Measurements from ENCODE around the gene NAA20. TPM values are rescaled to one million over a fixed set of nuclear protein-coding genes. Genes with fewer than 3 reads are reported as not detected.

The NAA20 gene
- total RNA-seq, 1 donor from 2014 or later: 36.3 TPM

DNA sequence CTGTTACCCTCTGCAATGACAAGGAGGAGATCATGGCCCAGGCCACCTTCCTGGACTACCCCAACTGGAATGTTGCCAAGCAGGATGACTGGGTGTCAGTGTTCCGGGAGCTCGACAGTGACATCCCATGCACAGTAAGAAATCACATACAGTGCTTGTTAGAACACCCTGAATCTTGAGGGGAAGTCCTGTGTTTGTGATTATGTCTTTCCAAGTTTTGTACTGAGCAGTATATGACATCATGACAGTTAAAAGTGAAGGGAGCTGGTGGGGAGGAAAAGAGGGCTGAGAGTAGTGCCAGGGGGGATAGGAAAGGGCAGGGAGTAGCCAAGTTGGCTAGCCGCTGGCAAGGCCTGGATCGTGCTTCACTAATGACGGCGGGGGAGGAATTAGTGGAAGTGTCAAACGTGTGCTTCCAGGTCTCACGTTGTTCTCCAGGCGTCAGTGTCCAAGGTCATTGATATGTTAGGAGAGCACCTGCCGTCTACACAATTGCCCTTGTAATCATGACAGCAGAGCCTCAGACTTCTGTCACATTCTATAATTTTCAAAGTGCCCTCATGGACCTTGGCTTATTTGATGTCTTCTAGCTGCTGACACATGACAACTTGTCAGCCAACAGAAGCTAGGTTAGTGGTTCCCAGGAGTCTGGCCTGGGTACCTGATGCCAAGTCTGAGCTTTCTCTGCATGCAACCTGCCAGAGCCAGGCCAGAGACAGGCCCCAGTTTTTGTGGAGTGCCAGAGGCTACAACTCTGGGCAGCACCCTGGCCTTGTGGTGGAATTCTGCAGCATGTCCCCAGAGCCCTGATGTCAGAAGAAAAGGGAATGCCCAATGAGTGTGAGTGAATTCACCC is 53.9 kb downstream of the NAA20 start:
- Mint-ChIP-seq H3K27me3 (ENCODE audit: unreplicated experiment) (no peaks in the 10 kb centered on the region), H3K36me3 (ENCODE audit: low read depth, unreplicated experiment) (no peaks in the 10 kb centered on the region), H3K4me1 (ENCODE audit: unreplicated experiment) (no peaks in the 10 kb centered on the region), H3K4me3 (ENCODE audit: unreplicated experiment) (no peak overlapping the region), H3K27ac (ENCODE audit: unreplicated experiment) (no peak overlapping the region), H3K9me3 (ENCODE audit: unreplicated experiment) (no peaks in the 10 kb centered on the region)
- DNase-seq (ENCODE audit: low spot score): no peak
- TF ChIP-seq CTCF (IDR thresholded peaks at IDR 0.05; ENCODE audit: unreplicated experiment): no peak

- Mint-ChIP-seq H3K4me1 (ENCODE audit: unreplicated experiment) (no peaks in the 10 kb centered on the region), H3K9me3 (ENCODE audit: unreplicated experiment) (no peaks in the 10 kb centered on the region), H3K27ac (ENCODE audit: unreplicated experiment) (no peak overlapping the region), H3K36me3 (ENCODE audit: low read depth, unreplicated experiment) (no peaks in the 10 kb centered on the region), H3K27me3 (ENCODE audit: unreplicated experiment) (no peaks in the 10 kb centered on the region), H3K4me3 (ENCODE audit: unreplicated experiment) (no peak overlapping the region)
- DNase-seq (ENCODE audit: low spot score): no peak
- no peak for TF ChIP-seq CTCF (IDR thresholded peaks at IDR 0.05; ENCODE audit: unreplicated experiment)
Observed at GRCh38 chr20:20073801-20074371, 56.7 kb downstream of the NAA20 start.

GRCh38 chr20:20075032-20075431 is 57.9 kb downstream of the NAA20 start:
- TF ChIP-seq CTCF (IDR thresholded peaks at IDR 0.05; ENCODE audit: unreplicated experiment): no peak
- no peaks in the 10 kb centered on the region for H3K9me3 Mint-ChIP-seq (ENCODE audit: unreplicated experiment)
- H3K4me3 Mint-ChIP-seq (ENCODE audit: unreplicated experiment): no peak overlapping the region
- H3K27ac Mint-ChIP-seq (ENCODE audit: unreplicated experiment): no peak overlapping the region
- no peaks in the 10 kb centered on the region for H3K36me3 Mint-ChIP-seq (ENCODE audit: low read depth, unreplicated experiment)
- DNase-seq (ENCODE audit: low spot score): no peak
- H3K4me1 Mint-ChIP-seq (ENCODE audit: unreplicated experiment): no peaks in the 10 kb centered on the region
- H3K27me3 Mint-ChIP-seq (ENCODE audit: unreplicated experiment): peaks cover 2% of the 10 kb centered on the region

DNA sequence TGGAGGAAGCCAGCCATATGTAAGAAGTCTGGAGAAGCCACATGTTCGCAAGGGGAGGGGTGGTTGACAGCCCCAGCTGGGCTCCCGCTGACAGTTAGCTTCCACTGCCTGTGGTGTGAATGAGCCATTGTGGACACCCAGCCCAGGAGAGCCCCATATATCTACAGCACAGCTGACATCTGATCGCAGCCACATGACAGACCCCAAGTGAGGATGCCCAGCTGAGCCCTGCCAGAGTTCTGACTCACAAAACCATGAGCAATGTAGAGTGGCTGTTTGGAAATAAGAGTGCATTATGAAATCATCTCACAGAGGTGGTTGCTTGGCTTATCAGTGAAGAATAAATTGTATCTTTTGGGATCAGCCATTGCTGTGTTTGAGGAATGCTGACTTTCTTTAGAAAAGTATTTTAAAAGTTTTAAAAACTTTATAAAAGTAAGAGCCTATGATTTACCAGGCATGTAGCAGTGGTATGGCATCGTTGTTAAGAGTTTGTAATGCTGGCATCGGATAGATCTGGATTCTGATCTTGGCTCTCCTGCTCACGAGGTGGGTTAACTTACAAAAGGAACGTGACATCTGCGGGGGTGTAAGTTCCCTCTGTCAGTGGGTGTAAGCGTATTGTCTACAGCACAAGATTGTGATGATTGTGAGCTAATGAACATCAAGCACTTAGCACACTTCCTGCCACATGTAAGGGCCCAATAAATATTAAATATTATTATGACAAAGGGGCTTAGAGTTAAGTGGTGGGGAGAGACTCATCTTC is 59.3 kb downstream of the NAA20 start:
- no peak for DNase-seq (ENCODE audit: low spot score)
- no peak overlapping the region for H3K27ac Mint-ChIP-seq (ENCODE audit: unreplicated experiment)

More for the DNA sequence above, 59.3 kb downstream of the NAA20 start:
- TF ChIP-seq CTCF (IDR thresholded peaks at IDR 0.05; ENCODE audit: unreplicated experiment): no peak
- H3K9me3 Mint-ChIP-seq (ENCODE audit: unreplicated experiment): no peaks in the 10 kb centered on the region
- peaks cover 2% of the 10 kb centered on the region for H3K27me3 Mint-ChIP-seq (ENCODE audit: unreplicated experiment)
- H3K4me3 Mint-ChIP-seq (ENCODE audit: unreplicated experiment): no peak overlapping the region
- no peaks in the 10 kb centered on the region for H3K36me3 Mint-ChIP-seq (ENCODE audit: low read depth, unreplicated experiment)
- no peaks in the 10 kb centered on the region for H3K4me1 Mint-ChIP-seq (ENCODE audit: unreplicated experiment)

Data from endothelial cell (in vitro differentiated cells).